C1 segment of cervical spinal cord (tissue), 14 donors: ENCODE data around the gene SDR42E1.

Experiments
- DNase-seq, 14 donors: peaks; one replicate each; lab custom pipeline; 2025; lab: John Stamatoyannopoulos, UW

The SDR42E1 gene

GRCh38 chr16:81940781-81941560, 70.3 kb downstream of the SDR42E1 start:
- no peak for DNase-seq

DNA sequence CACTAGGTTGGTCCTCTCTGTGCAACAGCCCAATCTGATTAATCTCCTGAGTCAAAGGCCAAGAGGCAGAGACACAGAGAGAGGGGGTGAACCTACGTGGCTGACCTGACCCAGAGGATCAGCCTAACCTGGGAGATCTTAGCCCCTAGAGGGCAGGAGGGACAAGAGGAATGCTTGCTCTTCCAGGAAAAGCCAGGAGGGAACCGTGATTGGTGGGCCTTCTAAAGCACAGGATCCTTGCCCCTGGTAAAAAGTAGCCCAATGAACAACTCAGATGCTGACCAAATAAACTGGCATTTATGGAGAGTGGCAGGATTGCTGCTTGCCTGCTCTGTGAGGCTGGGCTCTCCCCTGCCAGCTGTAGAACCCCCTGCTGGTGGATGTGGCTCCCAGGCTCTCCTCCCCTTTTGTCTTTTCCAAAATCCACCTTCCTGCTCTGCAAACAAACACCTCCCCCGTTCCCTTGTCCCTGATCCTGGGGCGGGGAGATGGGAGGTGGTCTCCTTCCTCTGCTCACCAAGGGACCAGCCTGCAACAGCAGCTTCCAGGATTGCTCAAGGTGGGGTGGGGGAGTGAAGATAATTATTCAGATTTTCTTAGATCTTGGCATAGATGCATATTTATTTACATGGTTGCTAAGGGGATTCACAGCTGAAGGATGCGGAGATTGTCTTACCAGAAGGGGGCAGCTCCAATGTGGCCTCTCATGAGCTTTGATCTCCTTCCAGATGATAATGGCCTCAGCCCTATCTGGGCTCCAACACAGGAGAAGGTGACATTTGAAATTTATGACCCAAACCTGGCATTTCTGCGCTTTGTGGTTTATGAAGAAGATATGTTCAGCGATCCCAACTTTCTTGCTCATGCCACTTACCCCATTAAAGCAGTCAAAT, 71.9 kb downstream of the SDR42E1 start:
- DNase-seq, result no peak
